GM23248 (cell line): ENCODE measurements around the gene SMAD4.

Experiments
- EZH2 ChIP-seq: fragments of 200-600 bp; sonication (generic); IDR thresholded peaks from 2 replicates; pipeline ENCODE4 v1.6.1; 2018; ENCODE audit warnings: antibody characterized with exemption, mild to moderate bottlenecking; ENCODE audit not compliant: insufficient read depth, poor library complexity, severe bottlenecking
- EZH2phosphoT487 ChIP-seq: fragments of 200-600 bp; sonication (generic); IDR thresholded peaks from 2 replicates; pipeline ENCODE4 v1.6.1; 2018; ENCODE audit warnings: antibody characterized with exemption, moderate library complexity, mild to moderate bottlenecking, low read depth; ENCODE audit not compliant: insufficient read depth

GRCh38 chr18:50992351-50992762, 37.7 kb upstream of the SMAD4 start:
- TF ChIP-seq EZH2phosphoT487 (no peak), EZH2 (no peak)
